Upper lobe of left lung (tissue), 6 donors: ENCODE data around the gene LRRC1. TPM values are rescaled to one million over a fixed set of nuclear protein-coding genes. Genes with fewer than 3 reads are reported as not detected.

Experiments
- ATAC-seq, 2 donors: fragments of 200-7000 bp; cut with Tn5 transposase; one replicate each; pipeline ENCODE4 v1.9.1; 2022; ENCODE audit warnings: mild to moderate bottlenecking in 2 of 2, moderate library complexity in 2 of 2; ENCODE audit not compliant: low FRiP score in 2 of 2
- DNase-seq, 2 donors: peaks; one replicate each; pipeline ENCODE4 v3.0.0-alpha.2; 2019 to 2020
- H3K27ac ChIP-seq, 4 donors: fragments of 200-600 bp; sonication (generic); one replicate each; pipeline ENCODE4 v1.5.1; 2016 to 2019
- H3K27me3 ChIP-seq, 4 donors: fragments of 200-600 bp; sonication (generic); one replicate each; pipeline ENCODE4 v1.5.1; 2017 to 2019
- H3K36me3 ChIP-seq, 4 donors: fragments of 200-600 bp; sonication (generic); one replicate each; pipeline ENCODE4 v1.5.1; 2016 to 2019
- H3K4me1 ChIP-seq, 4 donors: fragments of 200-600 bp; sonication (generic); one replicate each; pipeline ENCODE4 v1.5.1; 2018 to 2019
- H3K4me3 ChIP-seq, 4 donors: fragments of 200-600 bp; sonication (generic); one replicate each; pipeline ENCODE4 v1.5.1; 2017 to 2019; ENCODE audit warnings: mild to moderate bottlenecking in 2 of 4, moderate library complexity in 1 of 4
- H3K9me3 ChIP-seq, 4 donors: fragments of 200-600 bp; sonication (generic); one replicate each; pipeline ENCODE4 v1.5.1; 2018 to 2019
- EP300 ChIP-seq, 4 donors: sonication (generic); formaldehyde crosslinking; IDR thresholded peaks; one replicate each; pipeline ENCODE4 v1.5.1; 2017; ENCODE audit warnings: antibody characterized with exemption in 4 of 4, control low read depth in 2 of 4
- POLR2A ChIP-seq, 4 donors: fragments of 450-650 bp; IDR thresholded peaks; one replicate each; pipeline ENCODE4 v1.5.1; 2016 to 2017; ENCODE audit warnings: antibody characterized with exemption in 4 of 4, mild to moderate bottlenecking in 2 of 4
- POLR2AphosphoS5 ChIP-seq, 2 donors: sonication (generic); formaldehyde crosslinking; IDR thresholded peaks; one replicate each; pipeline ENCODE4 v1.5.1; 2017; ENCODE audit warnings: antibody characterized with exemption in 2 of 2
- WGBS, 2 donors: methylation state at CpG; one replicate each; pipeline ENCODE4 v1.1.5; 2017 to 2018; 5-methylcytosine and 5-hydroxymethylcytosine counted together
- total RNA-seq, 6 donors: library from RNA; depleted of rRNA in 4 of 6; stranded (reverse); fragments of >200 nt in 4 of 6; gene quantifications; one replicate each; pipeline versions ENCODE4 v1.1.0 to v1.2.1, GENCODE V29; 2016 to 2021
- TF ChIP-seq, protein P1 (sequence below), 6 experiments: fragments of 450-650 bp in 4 of 6; fragments of 200-600 bp in 2 of 6; sonication (generic) in 2 of 6; IDR thresholded peaks; one replicate each; pipeline ENCODE4 v1.5.1; 2016 to 2019; ENCODE audit warnings: antibody characterized with exemption in 6 of 6
- donor health status: DM: no; HTN: no; CAD: no; lungs with moderate emphysema.
- donor health status: DM: no; HTN: yes; CAD: no; lungs with severe emphysema.

The LRRC1 gene
- total RNA-seq, 6 donors from 2014 or later: 10.9 to 31.5 (median 19.4) TPM

DNA sequence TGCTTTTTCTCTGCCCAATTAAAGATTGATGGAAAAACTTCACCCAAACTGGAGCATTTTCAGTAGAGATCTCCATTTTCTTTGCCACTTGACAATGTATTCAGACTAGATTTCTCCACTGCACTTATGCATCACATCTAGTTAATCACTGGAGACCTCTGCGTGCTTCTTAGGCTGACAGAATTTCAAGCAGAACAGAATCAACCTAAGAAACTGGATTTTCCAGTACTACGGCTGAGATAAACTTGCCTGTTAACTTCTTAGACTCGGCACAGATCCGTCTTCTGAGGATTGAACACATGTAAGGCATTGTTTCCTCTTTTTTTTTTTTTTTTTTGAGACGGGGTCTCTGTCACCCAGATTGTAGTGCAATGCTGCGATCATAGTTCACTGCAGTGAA lies 139.2 kb downstream of the LRRC1 start:
- TF ChIP-seq POLR2A (IDR thresholded peaks at IDR 0.05) (no peak), EP300 (IDR thresholded peaks at IDR 0.05) (no peak), POLR2AphosphoS5 (IDR thresholded peaks at IDR 0.05) (no peak)
- TF ChIP-seq, protein P1, sequence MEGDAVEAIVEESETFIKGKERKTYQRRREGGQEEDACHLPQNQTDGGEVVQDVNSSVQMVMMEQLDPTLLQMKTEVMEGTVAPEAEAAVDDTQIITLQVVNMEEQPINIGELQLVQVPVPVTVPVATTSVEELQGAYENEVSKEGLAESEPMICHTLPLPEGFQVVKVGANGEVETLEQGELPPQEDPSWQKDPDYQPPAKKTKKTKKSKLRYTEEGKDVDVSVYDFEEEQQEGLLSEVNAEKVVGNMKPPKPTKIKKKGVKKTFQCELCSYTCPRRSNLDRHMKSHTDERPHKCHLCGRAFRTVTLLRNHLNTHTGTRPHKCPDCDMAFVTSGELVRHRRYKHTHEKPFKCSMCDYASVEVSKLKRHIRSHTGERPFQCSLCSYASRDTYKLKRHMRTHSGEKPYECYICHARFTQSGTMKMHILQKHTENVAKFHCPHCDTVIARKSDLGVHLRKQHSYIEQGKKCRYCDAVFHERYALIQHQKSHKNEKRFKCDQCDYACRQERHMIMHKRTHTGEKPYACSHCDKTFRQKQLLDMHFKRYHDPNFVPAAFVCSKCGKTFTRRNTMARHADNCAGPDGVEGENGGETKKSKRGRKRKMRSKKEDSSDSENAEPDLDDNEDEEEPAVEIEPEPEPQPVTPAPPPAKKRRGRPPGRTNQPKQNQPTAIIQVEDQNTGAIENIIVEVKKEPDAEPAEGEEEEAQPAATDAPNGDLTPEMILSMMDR (IDR thresholded peaks at IDR 0.05): no peak

DNA sequence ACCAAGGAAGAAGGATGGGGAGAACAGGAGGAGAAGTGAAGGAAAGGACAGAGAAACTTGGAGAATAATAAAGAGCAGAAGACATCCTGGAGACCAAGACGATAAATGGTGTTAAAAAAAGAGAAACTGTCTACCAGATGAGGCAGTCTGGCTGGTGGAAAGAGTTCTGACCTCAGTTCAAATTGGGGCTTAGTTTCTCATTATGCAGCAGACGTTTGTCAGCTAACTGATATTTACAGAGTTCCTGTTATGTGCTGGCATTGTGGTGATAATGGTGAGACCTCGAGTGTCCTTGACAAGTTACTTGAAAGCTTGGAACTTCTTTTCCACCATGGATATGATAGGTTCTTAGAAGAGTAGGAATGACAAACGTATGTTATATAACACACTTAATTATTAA lies 142.7 kb downstream of the LRRC1 start:
- no peaks in the 10 kb centered on the region for H3K27me3 ChIP-seq
- TF ChIP-seq EP300 (IDR thresholded peaks at IDR 0.05): no peak
- ATAC-seq (no peak), DNase-seq (no peak)
- no peak overlapping the region for H3K4me3 ChIP-seq
- WGBS, 2 donors: 45 to 47% methylated on average over 4 of the region's 4 CpGs
- H3K27ac ChIP-seq: no peak overlapping the region
- H3K36me3 ChIP-seq: no peaks in the 10 kb centered on the region
- H3K4me1 ChIP-seq: no peaks in the 10 kb centered on the region
- H3K9me3 ChIP-seq: no peaks in the 10 kb centered on the region

More for the DNA sequence above, 139.2 kb downstream of the LRRC1 start:
- Histone ChIP-seq H3K4me1 (no peaks in the 10 kb centered on the region), H3K4me3 (no peak overlapping the region), H3K27ac (no peak overlapping the region), H3K9me3 (no peaks in the 10 kb centered on the region), H3K27me3 (no peaks in the 10 kb centered on the region), H3K36me3 (no peaks in the 10 kb centered on the region)
- DNase-seq: no peak
- no peak for ATAC-seq
- WGBS, 2 donors: 79 to 85% methylated on average over 6 of the region's 6 CpGs

DNA sequence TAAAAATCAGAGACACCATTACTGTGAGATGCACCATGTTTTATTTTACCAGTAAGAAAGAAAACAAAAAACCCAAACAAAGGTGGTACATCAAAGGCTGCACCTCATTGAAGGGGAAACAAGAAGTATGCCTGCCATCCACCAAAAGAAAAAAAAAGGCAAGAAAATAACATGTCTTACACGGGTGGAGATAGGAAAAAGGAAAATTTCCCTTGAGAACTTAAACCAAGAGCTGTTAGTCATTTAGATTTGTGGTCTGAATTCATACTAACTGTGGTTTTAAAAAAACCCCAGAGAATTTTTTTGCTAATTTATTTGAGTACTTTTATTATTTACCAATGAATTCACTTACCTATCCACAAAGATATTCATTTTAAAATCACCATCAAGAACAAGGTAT lies 144.0 kb downstream of the LRRC1 start:
- H3K4me3 ChIP-seq: no peak overlapping the region
- no peak for ATAC-seq
- no peak overlapping the region for H3K27ac ChIP-seq
- H3K27me3 ChIP-seq: no peaks in the 10 kb centered on the region
- H3K4me1 ChIP-seq: no peaks in the 10 kb centered on the region
- TF ChIP-seq EP300 (IDR thresholded peaks at IDR 0.05) (no peak), POLR2A (IDR thresholded peaks at IDR 0.05) (no peak), POLR2AphosphoS5 (IDR thresholded peaks at IDR 0.05) (no peak)
- TF ChIP-seq, protein P1 (IDR thresholded peaks at IDR 0.05): no peak
- no peak for DNase-seq
- H3K36me3 ChIP-seq: no peaks in the 10 kb centered on the region
- 24 to 27% methylated on average over 1 of the region's 1 CpG for WGBS, 2 donors
- H3K9me3 ChIP-seq: no peaks in the 10 kb centered on the region

DNA sequence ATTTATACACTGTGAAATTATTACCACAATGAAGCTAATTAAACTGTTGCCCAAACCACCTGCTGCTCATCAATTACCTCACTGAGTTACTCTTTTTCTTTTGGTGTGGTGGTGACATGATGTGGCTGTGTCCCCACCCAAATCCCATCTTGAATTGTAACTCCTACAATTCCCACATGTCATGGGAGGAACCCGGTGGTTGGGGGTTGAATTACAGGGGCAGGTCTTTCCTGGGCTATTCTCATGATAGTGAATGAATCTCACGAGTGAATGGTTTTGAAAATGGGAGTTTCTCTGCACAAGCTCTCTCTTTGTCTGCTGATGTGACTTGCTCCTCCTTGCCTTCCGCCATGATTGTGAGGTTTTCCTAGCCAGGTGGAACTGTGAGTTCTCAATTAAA lies 145.0 kb downstream of the LRRC1 start:
- no peaks in the 10 kb centered on the region for H3K4me1 ChIP-seq
- no peaks in the 10 kb centered on the region for H3K9me3 ChIP-seq
- H3K27ac ChIP-seq: no peak overlapping the region
- 75 to 96% methylated on average over 3 of the region's 3 CpGs for WGBS, 2 donors
- H3K4me3 ChIP-seq: no peak overlapping the region
- TF ChIP-seq, protein P1 (IDR thresholded peaks at IDR 0.05): no peak
- no peak for TF ChIP-seq EP300 (IDR thresholded peaks at IDR 0.05)
- no peak for TF ChIP-seq POLR2AphosphoS5 (IDR thresholded peaks at IDR 0.05)
- no peak for TF ChIP-seq POLR2A (IDR thresholded peaks at IDR 0.05)
- DNase-seq: no peak
- no peak for ATAC-seq
- H3K36me3 ChIP-seq: no peaks in the 10 kb centered on the region
- H3K27me3 ChIP-seq: no peaks in the 10 kb centered on the region

DNA sequence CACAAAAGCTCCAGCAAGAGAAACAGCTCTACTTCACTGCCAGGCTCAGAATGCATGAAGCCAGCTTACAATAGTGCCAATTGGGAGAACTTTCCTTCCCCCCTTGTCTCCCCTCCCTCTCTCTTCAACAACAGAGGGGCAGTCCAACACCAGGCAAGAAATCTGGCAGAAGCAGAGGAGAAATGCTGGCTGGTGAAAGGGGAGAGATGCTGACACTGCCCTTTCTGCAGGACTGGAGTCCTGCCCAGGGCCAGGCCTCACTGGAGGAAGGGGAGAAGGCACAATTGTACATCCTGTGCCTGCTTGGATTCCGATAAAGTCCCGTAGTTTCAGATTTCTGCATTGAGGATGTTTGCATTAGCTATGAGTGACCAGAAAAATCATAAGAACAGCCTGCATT lies 148.6 kb downstream of the LRRC1 start:
- no peak for DNase-seq
- 39 to 53% methylated on average over 2 of the region's 2 CpGs for WGBS, 2 donors
- no peaks in the 10 kb centered on the region for H3K9me3 ChIP-seq
- no peaks in the 10 kb centered on the region for H3K36me3 ChIP-seq
- H3K4me3 ChIP-seq: no peak overlapping the region
- no peak for ATAC-seq
- no peaks in the 10 kb centered on the region for H3K27me3 ChIP-seq
- no peaks in the 10 kb centered on the region for H3K4me1 ChIP-seq
- H3K27ac ChIP-seq: no peak overlapping the region
- no peak for TF ChIP-seq POLR2A (IDR thresholded peaks at IDR 0.05)
- TF ChIP-seq, protein P1 (IDR thresholded peaks at IDR 0.05): no peak
- TF ChIP-seq POLR2AphosphoS5 (IDR thresholded peaks at IDR 0.05): no peak
- TF ChIP-seq EP300 (IDR thresholded peaks at IDR 0.05): no peak
